GM19240 (cell line): ENCODE results near the gene CCNA2.

Experiments used
- DNase-seq: peaks from one replicate; pipeline ENCODE4 v3.0.0; 2011; ENCODE audit warnings: low spot score; ENCODE audit not compliant: insufficient read length

CCNA2 gene

DNA sequence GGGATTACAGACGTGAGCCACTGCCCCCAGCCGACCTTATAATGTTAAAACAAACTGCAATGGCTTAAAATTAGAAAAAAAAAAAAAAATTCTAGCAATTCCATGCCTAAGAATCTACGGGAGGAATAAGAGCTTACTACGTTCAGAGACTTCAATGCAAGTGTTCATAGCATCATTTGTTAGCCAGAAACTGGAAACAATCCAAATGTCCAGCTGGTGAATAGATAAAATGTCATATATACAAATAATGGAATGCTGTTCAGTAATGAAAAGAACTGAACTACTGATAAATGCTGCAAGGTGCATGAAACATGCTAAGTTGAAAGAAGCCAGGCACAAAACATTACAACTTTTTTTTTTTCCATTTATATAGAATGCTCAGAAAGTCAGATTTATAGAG is 17.3 kb downstream of the CCNA2 start:
- DNase-seq, result no peak

DNA sequence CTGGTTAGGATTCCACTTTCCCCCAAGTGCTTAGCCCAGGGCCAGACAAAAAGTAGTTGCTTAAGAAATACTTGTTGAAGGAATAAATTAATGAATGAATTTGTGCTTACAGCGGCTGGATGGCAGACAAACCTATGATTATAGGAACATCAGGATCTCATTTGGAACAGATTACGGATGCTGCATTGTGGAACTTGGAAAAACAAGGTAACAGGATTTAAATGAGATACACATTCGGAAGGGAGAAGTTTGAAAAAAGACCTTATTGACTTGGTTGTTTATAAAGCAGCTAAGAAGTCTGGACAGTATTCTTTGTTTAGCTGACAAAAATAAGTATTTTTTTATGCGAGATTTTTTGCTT is 22.0 kb downstream of the CCNA2 start:
- DNase-seq, result no peak

DNA sequence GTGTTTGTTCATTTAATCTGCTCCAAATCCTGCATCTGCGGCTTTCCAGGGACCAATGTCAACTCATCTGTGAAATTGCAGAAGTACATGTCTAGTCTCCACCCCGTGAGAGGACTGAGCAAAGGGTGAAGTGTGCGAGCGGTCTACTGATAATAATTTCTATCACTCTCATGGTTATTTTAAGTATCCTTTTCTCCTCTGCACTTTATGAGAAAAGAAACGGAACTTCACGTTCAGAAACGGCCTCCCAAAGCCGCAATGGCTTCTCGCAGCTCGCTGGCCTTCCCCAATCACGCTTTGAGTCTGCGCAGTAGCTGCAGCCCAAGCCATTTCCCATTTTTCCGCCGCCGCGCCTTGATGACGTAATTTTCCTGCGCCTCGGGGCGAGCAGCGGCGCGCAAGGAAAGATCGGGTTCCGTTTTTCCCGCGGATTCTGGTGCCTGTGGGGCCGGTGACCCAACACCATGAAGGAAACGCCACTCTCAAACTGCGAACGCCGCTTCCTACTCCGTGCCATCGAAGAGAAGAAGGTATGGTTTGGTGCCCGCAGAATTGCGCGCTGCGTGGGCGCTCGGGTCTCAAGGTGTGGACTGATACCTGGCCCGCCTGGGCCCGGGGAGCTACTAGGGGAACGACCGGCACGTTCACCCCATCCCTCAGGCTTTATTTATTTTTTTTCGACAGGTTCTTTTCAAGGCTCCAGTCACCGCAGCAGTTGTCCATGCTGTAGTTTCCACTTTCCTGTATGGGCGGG is 22.5 kb downstream of the CCNA2 start, which contains the start of gene EXOSC9:
Gene EXOSC9, plus strand, starts transcription at position 363 of the 754 bp plus-strand sequence. Its CDS starts 102 bp downstream, at position 465.
- peak; percentile 64 for DNase-seq

DNA sequence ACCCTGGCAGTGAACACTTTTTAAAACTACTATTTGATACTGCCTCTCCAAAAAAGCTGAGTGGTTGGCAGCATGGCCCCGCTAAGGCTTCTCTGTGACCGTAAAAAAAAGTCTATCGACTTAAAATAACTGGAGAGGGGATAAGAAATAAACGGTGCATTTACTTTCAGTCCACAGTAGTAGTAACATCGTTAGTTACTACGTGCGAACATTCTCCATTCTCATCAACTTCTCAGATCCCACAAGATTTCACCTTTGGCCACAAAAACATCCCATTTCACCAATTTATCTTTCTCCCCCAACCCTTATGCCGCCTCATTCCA is 23.1 kb downstream of the CCNA2 start:
- no peak for DNase-seq

DNA sequence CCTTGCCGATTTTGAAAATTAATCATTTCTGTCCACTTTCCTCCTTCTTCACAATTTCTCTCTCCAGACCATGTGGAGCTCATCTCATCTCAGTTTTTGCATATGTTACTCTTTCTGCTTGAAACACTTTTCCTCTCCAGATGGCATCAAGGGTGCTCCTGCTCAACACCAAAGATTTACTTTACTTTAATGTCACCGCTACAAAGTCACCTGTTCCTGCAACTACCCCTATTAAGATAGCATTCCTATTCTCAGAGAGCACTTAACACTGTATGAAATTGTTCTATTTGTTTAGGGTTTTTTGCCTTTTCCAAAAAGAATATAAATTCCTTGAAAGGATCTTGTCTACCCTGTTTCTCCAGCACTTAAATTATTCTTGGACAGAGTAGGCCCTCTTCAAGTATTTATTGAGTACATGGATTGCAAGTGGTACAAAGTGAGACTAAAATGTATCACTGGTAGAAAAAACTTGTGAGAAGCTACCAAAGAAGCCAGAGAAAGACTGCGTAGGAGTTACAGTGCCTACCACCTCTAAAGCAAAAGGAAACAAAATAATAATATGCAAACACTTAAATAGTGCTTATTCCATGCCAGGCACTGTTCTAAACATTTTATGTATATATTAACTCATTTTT is 23.7 kb downstream of the CCNA2 start:
- DNase-seq, result no peak

DNA sequence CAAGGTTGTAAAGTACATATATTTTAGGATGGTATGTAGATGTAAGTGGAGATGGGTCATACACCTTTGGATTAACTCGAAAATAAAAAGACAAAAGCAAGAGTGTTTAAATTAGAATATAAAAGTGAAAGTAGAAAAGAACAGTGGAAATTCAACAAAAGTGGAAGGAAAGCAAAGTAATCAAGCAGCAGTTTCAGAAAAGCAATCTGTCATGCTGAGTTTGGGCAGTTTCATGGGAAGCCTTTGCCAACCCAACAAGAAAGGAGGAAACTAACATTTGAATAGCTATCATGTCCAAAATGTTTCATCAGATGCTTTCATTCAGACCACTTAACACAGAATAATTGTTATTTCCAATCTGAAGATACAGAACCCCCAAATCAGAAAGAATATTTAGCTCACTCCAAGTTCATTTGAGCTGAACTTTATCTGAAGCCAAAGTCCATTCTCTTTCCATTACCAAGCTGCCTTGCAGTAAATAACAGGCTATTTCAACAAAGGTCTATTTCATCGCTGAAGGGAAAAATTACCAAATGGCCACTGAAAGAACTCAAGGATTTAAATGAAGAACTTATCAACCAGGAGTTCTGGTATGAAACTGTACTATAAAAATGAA is 24.4 kb downstream of the CCNA2 start:
- no peak for DNase-seq

DNA sequence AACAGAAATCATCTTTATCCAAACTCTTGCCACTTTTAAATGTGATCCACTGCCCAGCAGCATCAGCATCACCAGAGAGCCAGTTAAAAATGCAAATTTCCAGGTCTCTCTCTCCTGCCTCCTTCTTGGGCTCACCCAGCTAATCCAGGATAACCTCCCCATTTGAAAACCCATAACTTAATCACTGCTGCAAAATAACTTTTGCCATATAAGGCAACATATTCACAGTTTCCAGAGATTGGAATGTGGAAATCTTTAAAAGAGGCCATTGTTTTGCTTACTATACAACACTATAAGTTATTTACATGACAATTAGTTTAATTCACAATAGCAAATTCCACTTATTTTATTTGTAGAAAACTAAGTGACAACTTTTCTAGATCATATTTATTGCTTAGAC is 27.4 kb downstream of the CCNA2 start:
- no peak for DNase-seq

DNA sequence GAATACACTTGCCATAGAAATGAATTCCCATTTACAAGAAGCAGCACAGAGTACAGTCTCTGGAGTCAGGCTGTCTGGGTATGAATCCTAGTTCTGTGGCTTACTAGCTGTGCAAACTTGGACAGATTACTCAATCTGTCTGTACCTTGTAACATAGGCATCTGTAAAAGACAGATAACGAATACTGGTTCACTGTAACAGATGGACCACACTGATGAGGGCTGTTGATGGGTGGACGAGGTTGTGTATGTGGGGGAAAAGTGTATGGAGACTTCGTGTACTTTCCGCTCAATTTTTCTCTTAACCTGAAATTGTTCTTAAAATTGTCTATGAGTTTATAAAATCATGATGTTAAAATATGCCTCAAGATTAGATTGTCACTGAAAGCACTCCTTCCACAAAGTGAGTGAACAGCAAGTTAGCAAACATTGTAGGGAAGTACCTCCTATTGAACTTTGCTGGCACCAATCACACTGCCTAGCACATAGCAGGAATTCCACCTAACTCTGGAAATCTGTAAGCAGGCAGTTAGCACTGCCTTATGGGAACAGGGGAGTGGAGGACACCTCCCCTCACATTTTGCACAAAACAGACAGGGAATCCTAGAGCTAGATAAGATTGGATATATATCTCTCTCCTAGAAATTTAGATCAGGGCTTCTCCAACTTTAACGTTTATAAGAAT is 29.0 kb downstream of the CCNA2 start:
- no peak for DNase-seq

DNA sequence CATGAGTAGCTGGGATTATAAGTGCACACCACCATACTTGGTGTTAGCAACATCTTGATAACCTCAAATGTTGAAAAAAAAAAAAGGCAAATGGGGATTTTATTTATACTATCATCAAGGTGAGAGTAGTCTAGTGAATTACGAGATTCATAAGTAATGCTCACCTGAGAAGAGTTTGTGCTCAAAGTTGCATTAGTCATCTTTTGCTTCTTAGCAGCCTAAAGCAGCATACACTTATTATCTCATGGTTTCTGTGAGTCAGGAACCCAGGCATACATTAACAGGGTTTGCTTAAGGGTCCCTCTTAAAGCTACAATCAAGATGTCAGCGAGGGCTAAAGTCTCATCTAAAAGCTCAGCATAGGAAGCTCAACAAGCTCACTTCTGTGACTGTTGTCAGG is 30.7 kb downstream of the CCNA2 start:
- DNase-seq, result no peak

DNA sequence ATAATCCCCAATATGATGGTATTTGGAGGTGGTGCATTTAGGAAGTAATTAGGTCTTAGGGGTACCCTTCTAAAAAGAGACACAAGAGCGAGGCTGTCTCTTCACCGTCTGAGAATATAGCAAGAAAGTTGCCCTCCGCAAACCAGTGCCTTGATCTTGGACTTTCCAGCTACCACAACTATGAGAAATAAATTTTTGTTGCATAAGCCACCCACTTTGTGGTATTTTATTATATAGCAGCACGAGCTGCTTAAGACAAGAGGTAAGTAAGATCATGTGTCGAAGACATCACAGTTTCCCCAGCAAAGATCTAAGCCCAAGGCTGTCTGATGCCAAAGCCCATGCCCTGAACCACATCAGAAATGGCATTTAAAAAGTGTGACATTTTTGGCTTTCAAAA is 32.2 kb downstream of the CCNA2 start:
- DNase-seq, result no peak

DNA sequence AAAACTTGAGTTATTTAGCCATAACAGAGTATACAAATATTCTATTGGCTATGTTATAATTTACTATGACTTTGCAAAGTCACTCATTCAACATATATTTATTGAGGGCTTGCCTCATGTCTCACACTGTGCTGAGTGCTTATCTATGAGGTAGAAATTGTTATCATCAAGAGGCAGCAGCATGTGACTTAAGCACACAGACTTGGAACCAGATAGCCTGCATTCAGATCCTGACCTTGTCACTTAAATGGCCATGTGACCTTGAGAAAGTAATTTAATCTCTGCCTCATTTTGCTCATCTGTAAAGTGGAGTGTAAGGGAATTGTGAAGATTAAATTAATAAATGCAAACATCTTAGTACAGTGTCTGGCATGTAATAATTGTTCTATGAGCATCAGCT is 32.7 kb downstream of the CCNA2 start:
- DNase-seq, result no peak

DNA sequence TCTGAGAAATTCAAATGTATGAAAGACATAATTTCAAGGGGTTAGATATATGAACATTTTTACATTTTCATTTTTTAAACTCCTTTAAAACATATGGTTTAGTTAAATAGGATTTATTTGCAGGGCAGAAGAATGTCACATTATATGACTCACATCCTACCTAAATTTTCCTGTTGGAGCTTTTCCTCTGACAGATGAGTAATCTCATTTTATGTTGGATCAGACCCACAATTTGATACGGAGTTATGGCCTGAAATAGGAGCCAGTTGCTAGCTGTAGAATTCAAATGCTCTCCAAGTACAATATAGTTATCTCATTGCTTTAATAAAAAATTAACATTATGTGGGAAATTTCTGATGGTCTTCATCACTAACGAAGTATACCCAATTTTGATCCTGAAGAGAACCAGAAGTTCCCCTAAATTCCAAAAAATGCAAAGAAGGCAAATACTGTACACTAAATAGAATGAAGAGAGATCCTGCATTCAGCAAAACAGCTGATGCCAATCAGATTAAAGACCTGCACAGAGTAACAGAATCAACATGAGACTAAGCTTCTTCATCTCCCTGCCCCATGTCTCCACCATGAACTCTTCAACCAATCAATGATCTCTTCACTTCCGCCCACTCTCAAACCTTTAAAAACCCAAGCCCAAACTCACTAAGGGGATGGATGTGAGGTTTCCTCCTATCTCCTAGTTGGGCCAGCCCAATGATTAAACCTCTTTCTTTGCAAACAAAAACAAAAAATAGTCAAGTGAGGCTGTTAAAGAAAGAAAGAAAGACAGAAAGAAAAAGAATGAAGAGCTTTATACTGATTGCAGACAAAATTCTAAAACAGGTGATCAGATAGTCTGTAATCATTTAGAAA is 33.5 kb downstream of the CCNA2 start:
- DNase-seq, result no peak

DNA sequence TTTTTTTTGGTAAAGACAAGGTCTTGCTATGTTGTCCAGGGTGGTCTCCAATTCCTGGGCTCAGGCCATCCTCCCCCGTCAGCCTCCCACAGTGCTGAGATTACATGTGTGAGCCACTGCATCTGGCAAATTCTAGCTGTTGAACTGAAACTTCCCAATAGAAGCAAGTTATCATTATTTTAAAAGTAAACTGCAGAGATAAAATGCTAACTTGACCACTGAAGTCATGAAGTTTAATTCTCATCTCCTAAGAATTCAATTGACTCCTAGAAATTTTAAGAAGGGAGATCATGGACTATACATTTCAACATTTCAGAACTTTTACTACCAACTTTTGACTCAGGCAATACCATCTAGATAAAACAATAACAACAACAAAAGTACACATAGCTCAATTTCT is 34.2 kb downstream of the CCNA2 start:
- DNase-seq, result no peak

DNA sequence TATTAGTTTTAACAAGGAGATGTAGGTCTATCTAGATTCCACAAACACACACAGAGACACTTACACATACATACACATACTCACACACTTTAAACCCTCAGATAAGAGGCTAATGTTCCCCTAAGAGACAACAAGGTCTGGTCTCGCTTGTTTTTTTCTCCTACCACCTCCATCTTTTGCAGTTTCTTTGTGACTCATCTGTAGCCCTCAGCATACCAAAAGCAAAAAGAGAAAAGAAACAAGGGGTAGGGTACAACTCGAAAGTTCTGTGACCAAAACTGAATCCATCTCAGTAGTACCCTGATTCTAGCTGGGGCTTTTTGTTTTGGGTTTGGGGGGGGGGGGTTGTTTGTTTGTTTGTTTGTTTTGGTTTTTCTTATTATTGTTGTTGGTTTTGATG is 34.8 kb downstream of the CCNA2 start:
- peak; percentile 14 for DNase-seq

DNA sequence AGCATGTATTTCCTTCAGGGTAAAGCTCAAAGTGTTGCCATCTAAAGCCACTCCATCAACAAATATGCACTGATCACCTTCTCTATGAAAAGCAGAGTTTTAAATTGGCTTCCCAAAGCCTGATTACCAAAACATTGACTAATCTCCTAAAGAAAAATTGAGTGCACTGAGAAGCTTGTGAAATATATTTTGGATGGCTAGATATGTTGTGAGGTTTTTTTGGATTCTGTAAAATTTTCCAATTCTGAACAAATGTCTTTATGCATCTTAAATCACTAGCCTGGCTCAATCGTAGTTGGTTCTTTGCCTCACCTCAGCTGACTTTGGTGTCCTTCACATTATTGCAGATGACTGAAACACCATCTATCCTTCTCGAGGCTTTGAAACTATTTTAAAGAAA is 37.5 kb downstream of the CCNA2 start:
- DNase-seq, result no peak

DNA sequence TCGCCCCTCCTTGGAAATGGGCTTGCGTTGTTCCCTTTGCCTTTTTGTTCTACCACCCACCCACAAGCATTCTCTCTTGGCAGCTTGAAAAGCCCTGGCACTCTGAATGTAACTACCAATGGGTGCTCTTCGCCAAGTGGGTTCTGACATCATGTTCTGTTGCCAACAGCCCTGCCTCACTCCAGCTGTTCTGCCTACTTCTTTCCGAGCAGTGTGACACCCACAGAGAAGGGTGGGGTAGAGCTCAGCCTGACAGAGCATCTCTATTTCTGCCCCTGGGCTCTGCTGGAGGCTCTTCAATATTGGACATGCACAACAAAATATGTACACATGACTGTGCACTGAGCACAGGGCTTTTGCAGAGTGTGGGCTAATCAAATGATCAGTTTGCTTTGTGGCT is 38.2 kb downstream of the CCNA2 start:
- no peak for DNase-seq

DNA sequence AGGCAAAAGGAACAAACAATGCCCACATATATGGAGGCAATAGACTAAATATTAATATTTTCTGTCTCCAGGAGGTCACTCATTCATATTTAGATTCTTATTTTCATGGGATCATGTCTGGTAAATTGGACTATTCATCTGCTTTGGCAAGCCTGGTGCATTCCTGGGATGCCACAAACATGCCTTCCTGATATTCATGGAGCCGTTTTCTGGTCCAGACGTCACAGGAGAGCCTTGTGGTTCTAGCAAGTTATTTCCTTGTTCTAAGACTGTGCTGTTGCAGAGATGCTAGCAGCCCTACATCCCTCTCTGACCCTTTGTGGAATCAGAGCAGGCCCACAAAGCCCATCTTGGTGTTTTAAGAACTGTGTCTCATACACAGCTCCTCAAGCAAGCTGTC is 38.7 kb downstream of the CCNA2 start:
- DNase-seq, result no peak

DNA sequence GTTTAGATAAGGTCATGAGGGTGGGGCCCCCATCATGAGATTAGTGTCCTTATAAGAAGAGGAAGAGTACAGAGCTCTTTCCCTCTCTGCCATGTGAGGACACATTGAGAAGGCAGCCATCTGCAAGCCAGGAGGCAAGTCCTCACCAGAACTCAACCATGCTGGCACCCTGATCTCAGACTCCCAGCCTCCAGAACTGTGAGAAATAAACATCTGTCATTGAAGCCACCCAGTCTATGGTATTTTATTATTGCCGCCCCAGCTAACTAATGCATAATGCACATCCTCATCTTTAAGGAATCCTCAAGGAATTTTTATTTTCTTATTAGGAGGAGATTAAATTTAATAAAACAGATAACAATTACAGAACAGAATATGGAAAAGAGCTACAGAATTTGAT is 39.3 kb downstream of the CCNA2 start:
- DNase-seq, result no peak

DNA sequence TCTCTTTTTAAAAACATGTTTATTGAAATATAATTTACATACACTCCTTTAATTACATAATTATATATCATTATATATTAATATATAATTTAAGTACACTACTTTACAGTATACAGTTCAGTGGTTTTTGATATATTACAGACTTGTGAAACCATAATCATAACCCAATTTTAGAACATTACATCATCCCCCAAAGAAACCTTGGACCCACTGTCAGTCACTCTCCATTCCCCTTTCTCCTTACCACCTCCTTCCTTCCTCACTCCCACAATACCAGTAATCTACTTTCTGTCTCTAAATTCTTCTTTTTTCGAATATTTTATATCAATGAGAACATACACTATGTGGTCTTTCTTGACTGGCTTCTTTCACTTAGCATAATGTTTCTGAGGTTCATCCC is 40.5 kb downstream of the CCNA2 start:
- no peak for DNase-seq

DNA sequence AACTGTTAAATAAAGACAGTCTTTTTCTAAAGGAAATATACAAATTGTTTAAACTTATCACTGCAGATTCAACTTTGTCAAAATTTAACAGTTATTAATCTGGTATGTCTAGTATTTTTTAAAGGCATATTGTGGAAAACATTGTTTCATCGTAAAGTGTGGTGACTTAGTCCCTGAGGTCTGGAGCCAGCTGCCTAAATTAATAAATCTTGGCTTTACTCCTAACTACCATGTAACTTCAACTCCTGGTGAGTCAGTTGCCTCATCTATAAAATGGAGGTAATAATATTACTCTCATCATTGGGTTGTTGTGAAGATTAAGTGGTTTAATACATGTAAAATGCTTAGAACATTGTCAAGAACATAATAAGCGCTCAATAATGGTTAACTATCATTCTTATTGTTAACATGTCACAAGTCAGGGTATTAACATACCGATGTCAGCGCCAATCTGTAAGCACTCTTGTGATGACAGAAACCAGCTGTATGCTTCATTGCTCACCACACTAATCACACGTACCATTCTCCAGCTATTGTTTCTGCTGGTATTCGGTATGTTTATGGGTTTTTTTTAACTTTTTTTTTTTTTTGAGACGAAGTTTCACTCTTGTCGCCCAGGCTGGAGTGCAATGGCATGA is 44.6 kb downstream of the CCNA2 start:
- DNase-seq, result no peak

DNA sequence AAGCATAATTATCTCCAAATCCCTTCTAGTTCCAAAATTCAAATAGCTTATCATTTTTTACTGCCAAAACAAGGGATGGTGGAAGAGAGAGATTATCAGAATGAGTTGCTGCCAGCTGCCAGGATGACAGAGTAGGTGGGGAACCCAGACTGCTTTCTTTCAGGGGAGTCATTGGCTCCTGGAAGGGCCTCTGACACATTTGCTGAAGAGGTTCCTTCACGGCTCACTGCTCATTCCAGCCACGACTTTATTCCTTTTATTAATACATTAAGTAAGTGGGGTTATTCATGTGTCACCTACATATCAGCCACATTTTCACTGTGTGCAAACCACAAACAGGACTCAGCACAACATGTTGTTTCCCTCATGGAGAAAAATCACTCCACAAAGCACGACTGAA is 46.1 kb downstream of the CCNA2 start:
- DNase-seq, result no peak
